GM12892 (cell line): ENCODE measurements around the gene CDRT4.

ENCODE experiments used
- POLR2A ChIP-seq: IDR thresholded peaks from 2 replicates; pipeline ENCODE4 v1.6.1; 2011; ENCODE audit warnings: low read depth, low read length, control low read depth
- TAF1 ChIP-seq: IDR thresholded peaks from 2 replicates; pipeline ENCODE4 v1.6.1; 2011; ENCODE audit warnings: low read depth, mild to moderate bottlenecking, control low read depth, low read length, borderline replicate concordance

DNA sequence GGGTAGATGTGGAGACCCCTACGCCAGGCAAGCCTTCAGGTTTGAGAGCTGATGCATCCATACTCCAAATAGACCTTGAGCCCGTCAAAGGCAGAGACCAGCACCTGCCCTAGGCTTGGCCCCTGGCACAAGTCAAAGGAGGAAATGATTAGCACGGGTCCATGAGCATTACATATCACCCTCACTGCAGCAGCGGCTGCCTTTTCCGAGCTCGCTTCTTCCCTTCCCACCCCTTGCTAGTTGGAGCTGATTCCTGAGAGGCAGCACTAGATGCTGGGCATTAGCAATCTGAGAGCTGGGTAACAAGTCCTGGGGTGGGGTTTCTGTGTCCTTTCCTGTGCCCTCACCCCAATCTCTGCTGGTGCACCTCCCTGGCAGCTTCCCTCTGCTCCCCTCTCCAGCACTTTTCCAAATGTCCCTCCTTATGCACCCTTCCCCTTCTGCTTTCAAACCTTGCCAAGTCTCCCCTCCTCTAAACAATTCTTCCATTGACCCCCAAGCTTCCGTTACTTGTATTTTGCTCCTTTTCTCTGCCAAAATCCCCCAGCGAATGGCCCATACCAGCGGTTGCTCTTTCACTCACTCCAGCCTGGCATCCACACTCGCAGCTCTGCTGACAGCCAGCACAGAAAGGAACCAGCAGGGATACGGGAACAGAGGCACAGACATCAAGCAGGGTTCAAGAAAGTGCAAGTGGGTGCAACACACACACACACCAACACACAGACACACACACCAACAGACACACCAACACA is 3.0 kb downstream of the CDRT4 start:
- TF ChIP-seq TAF1: no peak
- TF ChIP-seq POLR2A: no peak
